GM12878 (cell line): ENCODE data around the gene ATXN7L1.

Experiments
- CREM ChIP-seq: IDR thresholded peaks from 2 replicates; pipeline ENCODE4 v1.6.1; 2014; ENCODE audit warnings: antibody characterized with exemption, low read depth
- EP300 ChIP-seq, 2 experiments: fragments of 150-350 bp in 1 of 2; IDR thresholded peaks; 2 replicates each; pipeline ENCODE4 v1.6.1; 2011 to 2012; ENCODE audit warnings: low read depth in 2 of 2, low read length in 2 of 2, borderline replicate concordance in 1 of 2, improper control_type of control experiment in 1 of 2, inconsistent platforms in 1 of 2; ENCODE audit not compliant: control insufficient read depth in 1 of 2
- EZH2 ChIP-seq: IDR thresholded peaks from 2 replicates; pipeline ENCODE4 v1.6.1; 2012; ENCODE audit warnings: low read depth, mild to moderate bottlenecking, control low read depth, inconsistent platforms, low read length, borderline replicate concordance; ENCODE audit not compliant: control insufficient read depth
- FOXK2 ChIP-seq: fragments of 450-650 bp; IDR thresholded peaks from 2 replicates; pipeline ENCODE4 v1.6.1; 2017; ENCODE audit warnings: mild to moderate bottlenecking, moderate library complexity
- POLR2A ChIP-seq: IDR thresholded peaks from 2 replicates; pipeline ENCODE4 v1.6.1; 2011; ENCODE audit warnings: low read depth, mild to moderate bottlenecking, low read length
- POLR2AphosphoS5 ChIP-seq: IDR thresholded peaks from 2 replicates; pipeline ENCODE4 v1.6.1; 2011; ENCODE audit warnings: mild to moderate bottlenecking, low read length, inconsistent platforms
- TCF12 ChIP-seq: IDR thresholded peaks from 2 replicates; pipeline ENCODE4 v1.6.1; 2011; ENCODE audit warnings: low read depth, mild to moderate bottlenecking, low read length
- TCF7 ChIP-seq: IDR thresholded peaks from 2 replicates; pipeline ENCODE4 v1.6.1; 2014; ENCODE audit warnings: antibody characterized with exemption, borderline replicate concordance
- ZNF274 ChIP-seq: IDR thresholded peaks from one replicate; pipeline ENCODE4 v1.8.0; 2011; ENCODE audit not compliant: insufficient read length, insufficient read depth
- TF ChIP-seq, protein P1 (sequence below): IDR thresholded peaks from 2 replicates; pipeline ENCODE4 v1.6.1; 2012; ENCODE audit warnings: mild to moderate bottlenecking, low read depth, low read length
- TF ChIP-seq, protein P2 (sequence below), 3 experiments: IDR thresholded peaks in 2 of 3; conservative IDR thresholded peaks in 1 of 3; 2 replicates each; pipeline ENCODE4 v1.5.1; 2011; ENCODE audit warnings: low read depth in 3 of 3, low read length in 3 of 3, mild to moderate bottlenecking in 3 of 3, control low read depth in 2 of 3, moderate library complexity in 2 of 3, inconsistent platforms in 1 of 3, mixed read lengths in 1 of 3; ENCODE audit not compliant: control insufficient read depth in 2 of 3, insufficient read depth in 1 of 3; ENCODE audit errors: extremely low read depth in 1 of 3

DNA sequence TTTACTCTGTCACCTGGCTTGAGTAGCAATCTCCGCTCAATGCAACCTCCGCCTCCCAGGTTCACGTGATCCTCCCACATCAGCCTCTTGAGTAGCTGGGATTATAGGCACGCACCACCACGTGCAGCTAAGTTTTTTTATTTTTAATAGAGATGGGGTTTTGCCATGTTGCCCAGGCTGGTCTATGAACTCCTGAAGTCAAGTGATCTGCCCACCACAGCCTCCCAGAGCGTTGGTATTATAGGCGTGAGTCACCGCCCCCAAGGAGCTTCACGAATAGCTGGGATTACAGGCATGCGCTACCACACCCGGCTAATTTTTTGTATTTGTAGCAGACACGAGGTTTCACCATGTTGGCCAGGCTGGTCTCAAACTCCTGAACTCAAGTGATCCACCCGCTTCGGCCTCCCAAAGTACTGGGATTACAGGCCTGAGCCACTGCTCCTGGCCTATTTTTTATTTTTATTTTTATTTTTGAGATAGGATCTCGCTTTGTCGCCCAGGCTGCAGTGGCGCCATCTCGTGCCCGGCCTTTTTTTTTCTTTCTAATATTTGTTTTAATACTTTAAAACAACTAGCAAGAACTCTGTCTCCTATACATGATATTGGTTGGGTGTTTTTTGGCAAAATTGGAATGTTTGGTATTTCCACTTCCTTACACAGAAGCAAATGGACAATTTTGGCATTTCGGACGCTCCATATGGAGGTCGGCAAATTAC lies 296.2 kb downstream of the ATXN7L1 start:
- no peak for TF ChIP-seq POLR2A
- no peak for TF ChIP-seq CREM
- TF ChIP-seq, protein P1, sequence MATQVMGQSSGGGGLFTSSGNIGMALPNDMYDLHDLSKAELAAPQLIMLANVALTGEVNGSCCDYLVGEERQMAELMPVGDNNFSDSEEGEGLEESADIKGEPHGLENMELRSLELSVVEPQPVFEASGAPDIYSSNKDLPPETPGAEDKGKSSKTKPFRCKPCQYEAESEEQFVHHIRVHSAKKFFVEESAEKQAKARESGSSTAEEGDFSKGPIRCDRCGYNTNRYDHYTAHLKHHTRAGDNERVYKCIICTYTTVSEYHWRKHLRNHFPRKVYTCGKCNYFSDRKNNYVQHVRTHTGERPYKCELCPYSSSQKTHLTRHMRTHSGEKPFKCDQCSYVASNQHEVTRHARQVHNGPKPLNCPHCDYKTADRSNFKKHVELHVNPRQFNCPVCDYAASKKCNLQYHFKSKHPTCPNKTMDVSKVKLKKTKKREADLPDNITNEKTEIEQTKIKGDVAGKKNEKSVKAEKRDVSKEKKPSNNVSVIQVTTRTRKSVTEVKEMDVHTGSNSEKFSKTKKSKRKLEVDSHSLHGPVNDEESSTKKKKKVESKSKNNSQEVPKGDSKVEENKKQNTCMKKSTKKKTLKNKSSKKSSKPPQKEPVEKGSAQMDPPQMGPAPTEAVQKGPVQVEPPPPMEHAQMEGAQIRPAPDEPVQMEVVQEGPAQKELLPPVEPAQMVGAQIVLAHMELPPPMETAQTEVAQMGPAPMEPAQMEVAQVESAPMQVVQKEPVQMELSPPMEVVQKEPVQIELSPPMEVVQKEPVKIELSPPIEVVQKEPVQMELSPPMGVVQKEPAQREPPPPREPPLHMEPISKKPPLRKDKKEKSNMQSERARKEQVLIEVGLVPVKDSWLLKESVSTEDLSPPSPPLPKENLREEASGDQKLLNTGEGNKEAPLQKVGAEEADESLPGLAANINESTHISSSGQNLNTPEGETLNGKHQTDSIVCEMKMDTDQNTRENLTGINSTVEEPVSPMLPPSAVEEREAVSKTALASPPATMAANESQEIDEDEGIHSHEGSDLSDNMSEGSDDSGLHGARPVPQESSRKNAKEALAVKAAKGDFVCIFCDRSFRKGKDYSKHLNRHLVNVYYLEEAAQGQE, result no peak
- TF ChIP-seq ZNF274, result no peak
- TF ChIP-seq TCF7, result no peak
- TF ChIP-seq, protein P2, sequence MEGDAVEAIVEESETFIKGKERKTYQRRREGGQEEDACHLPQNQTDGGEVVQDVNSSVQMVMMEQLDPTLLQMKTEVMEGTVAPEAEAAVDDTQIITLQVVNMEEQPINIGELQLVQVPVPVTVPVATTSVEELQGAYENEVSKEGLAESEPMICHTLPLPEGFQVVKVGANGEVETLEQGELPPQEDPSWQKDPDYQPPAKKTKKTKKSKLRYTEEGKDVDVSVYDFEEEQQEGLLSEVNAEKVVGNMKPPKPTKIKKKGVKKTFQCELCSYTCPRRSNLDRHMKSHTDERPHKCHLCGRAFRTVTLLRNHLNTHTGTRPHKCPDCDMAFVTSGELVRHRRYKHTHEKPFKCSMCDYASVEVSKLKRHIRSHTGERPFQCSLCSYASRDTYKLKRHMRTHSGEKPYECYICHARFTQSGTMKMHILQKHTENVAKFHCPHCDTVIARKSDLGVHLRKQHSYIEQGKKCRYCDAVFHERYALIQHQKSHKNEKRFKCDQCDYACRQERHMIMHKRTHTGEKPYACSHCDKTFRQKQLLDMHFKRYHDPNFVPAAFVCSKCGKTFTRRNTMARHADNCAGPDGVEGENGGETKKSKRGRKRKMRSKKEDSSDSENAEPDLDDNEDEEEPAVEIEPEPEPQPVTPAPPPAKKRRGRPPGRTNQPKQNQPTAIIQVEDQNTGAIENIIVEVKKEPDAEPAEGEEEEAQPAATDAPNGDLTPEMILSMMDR (IDR thresholded peaks at IDR 0.05 in 2 of 3, conservative IDR thresholded peaks at IDR 0.05 in 1 of 3; ENCODE audit: control insufficient read depth in 2 of 3, extremely low read depth in 1 of 3, insufficient read depth in 1 of 3, low read depth in 3 of 3, low read length in 3 of 3), result no peak
- no peak for TF ChIP-seq TCF12
- TF ChIP-seq POLR2AphosphoS5, result no peak
- no peak for TF ChIP-seq EZH2
- TF ChIP-seq EP300 (IDR thresholded peaks at IDR 0.05; ENCODE audit: borderline replicate concordance in 1 of 2, control insufficient read depth in 1 of 2, low read depth in 2 of 2, low read length in 2 of 2), result no peak
- TF ChIP-seq FOXK2, result no peak
